GM19467 (cell line): ENCODE data around the gene FBXO17.

Experiments used
- ATAC-seq: cut with Tn5 transposase; IDR thresholded peaks from one replicate; pipeline ENCODE4 v1.9.1; 2021; ENCODE audit warnings: mild to moderate bottlenecking, moderate library complexity; ENCODE audit not compliant: unreplicated experiment

The FBXO17 gene

GRCh38 chr19:38918526-38918925, 57.0 kb downstream of the FBXO17 start:
- no peak for ATAC-seq

- ATAC-seq: no peak
Measured at GRCh38 chr19:38917921-38918491, 57.5 kb downstream of the FBXO17 start.

GRCh38 chr19:38917516-38917915, 58.0 kb downstream of the FBXO17 start:
- ATAC-seq: no peak

GRCh38 chr19:38915329-38916321, 59.9 kb downstream of the FBXO17 start:
- ATAC-seq: no peak

- no peak for ATAC-seq
Measured at GRCh38 chr19:38913958-38914357, 61.6 kb downstream of the FBXO17 start.

GRCh38 chr19:38912600-38913514, 62.7 kb downstream of the FBXO17 start:
- ATAC-seq: no peak

- no peak for ATAC-seq
Measured at GRCh38 chr19:38911388-38912001, 64.0 kb downstream of the FBXO17 start.

GRCh38 chr19:38910488-38910887, 65.1 kb downstream of the FBXO17 start:
- no peak for ATAC-seq

GRCh38 chr19:38908911-38909310, 66.6 kb downstream of the FBXO17 start:
- ATAC-seq: no peak

GRCh38 chr19:38907670-38908069, 67.9 kb downstream of the FBXO17 start:
- ATAC-seq: no peak

- no peak for ATAC-seq
Measured at GRCh38 chr19:38907227-38907626, 68.3 kb downstream of the FBXO17 start.

- ATAC-seq: no peak
Measured at GRCh38 chr19:38905620-38906019, 69.9 kb downstream of the FBXO17 start.

- ATAC-seq: no peak
Measured at GRCh38 chr19:38904581-38905539, 70.7 kb downstream of the FBXO17 start.

GRCh38 chr19:38901683-38902082, 73.9 kb downstream of the FBXO17 start:
- ATAC-seq: no peak

GRCh38 chr19:38900743-38901190, 74.8 kb downstream of the FBXO17 start:
- no peak for ATAC-seq

GRCh38 chr19:38900202-38900629, 75.3 kb downstream of the FBXO17 start:
- no peak for ATAC-seq

- peak; percentile 90 for ATAC-seq
Measured at GRCh38 chr19:38899447-38900201, 75.9 kb downstream of the FBXO17 start, which contains the start of the genes NFKBIB and SIRT2. NFKBIB (plus strand) TSS chr19:38899969; CDS start chr19:38900033, 64 bp downstream. SIRT2 (minus strand) TSS chr19:38899618; CDS start chr19:38899521, 97 bp downstream.

GRCh38 chr19:38898788-38899446, 76.6 kb downstream of the FBXO17 start:
- no peak for ATAC-seq
